HEK293 (cell line): ENCODE data around the gene MYO1D.

Source experiments
- BCL11B ChIP-seq: fragments of 450-650 bp; formaldehyde crosslinking; IDR thresholded peaks from 2 replicates; pipeline ENCODE4 v1.5.1; 2016; ENCODE audit warnings: low read depth, missing biosample characterization, missing genetic modification characterization
- HOXA7 ChIP-seq: sonication (generic); formaldehyde crosslinking; IDR thresholded peaks from 2 replicates; pipeline ENCODE4 v1.8.1; 2022; ENCODE audit warnings: missing genetic modification reagents, borderline replicate concordance
- MYNN ChIP-seq: fragments of 450-650 bp; formaldehyde crosslinking; IDR thresholded peaks from 2 replicates; pipeline ENCODE4 v1.5.1; 2016; ENCODE audit warnings: missing biosample characterization, missing genetic modification characterization, borderline replicate concordance
- YY1 ChIP-seq: fragments of 450-650 bp; formaldehyde crosslinking; IDR thresholded peaks from 2 replicates; pipeline ENCODE4 v1.5.1; 2018; ENCODE audit warnings: missing biosample characterization, missing genetic modification characterization
- ZBTB1 ChIP-seq: fragments of 450-650 bp; formaldehyde crosslinking; IDR thresholded peaks from 2 replicates; pipeline ENCODE4 v1.5.1; 2016; ENCODE audit warnings: missing biosample characterization, missing genetic modification characterization
- ZNF140 ChIP-seq: fragments of 450-650 bp; formaldehyde crosslinking; IDR thresholded peaks from 2 replicates; pipeline ENCODE4 v1.5.1; 2016; ENCODE audit warnings: missing biosample characterization, missing genetic modification characterization
- ZNF16 ChIP-seq: fragments of 450-650 bp; formaldehyde crosslinking; IDR thresholded peaks from 2 replicates; pipeline ENCODE4 v1.5.1; 2016; ENCODE audit warnings: low read depth, missing biosample characterization, missing genetic modification characterization
- ZNF24 ChIP-seq: fragments of 450-650 bp; formaldehyde crosslinking; IDR thresholded peaks from 2 replicates; pipeline ENCODE4 v1.5.1; 2016; ENCODE audit warnings: missing biosample characterization, missing genetic modification characterization
- ZNF292 ChIP-seq: fragments of 450-650 bp; formaldehyde crosslinking; IDR thresholded peaks from 2 replicates; pipeline ENCODE4 v1.5.1; 2016; ENCODE audit warnings: low read depth, missing biosample characterization, missing genetic modification characterization, borderline replicate concordance
- ZNF324 ChIP-seq: fragments of 450-650 bp; formaldehyde crosslinking; IDR thresholded peaks from 2 replicates; pipeline ENCODE4 v1.5.1; 2016; ENCODE audit warnings: missing biosample characterization, missing genetic modification characterization
- ZNF561 ChIP-seq: fragments of 450-650 bp; IDR thresholded peaks from 2 replicates; pipeline ENCODE4 v1.5.1; 2018; ENCODE audit warnings: missing biosample characterization, missing genetic modification characterization, borderline replicate concordance
- TF ChIP-seq, protein P1 (sequence below): fragments of 450-650 bp; formaldehyde crosslinking; IDR thresholded peaks from 2 replicates; pipeline ENCODE4 v1.5.1; 2016; ENCODE audit warnings: missing biosample characterization, missing genetic modification characterization
- TF ChIP-seq, protein P2 (sequence below): fragments of 450-650 bp; formaldehyde crosslinking; IDR thresholded peaks from 2 replicates; pipeline ENCODE4 v1.5.1; 2017; ENCODE audit warnings: missing biosample characterization, missing genetic modification characterization
- TF ChIP-seq, protein P3 (sequence below): fragments of 450-650 bp; formaldehyde crosslinking; optimal IDR thresholded peaks from 2 replicates; pipeline ENCODE3; 2016; ENCODE audit warnings: missing biosample characterization, mild to moderate bottlenecking, missing genetic modification characterization

DNA sequence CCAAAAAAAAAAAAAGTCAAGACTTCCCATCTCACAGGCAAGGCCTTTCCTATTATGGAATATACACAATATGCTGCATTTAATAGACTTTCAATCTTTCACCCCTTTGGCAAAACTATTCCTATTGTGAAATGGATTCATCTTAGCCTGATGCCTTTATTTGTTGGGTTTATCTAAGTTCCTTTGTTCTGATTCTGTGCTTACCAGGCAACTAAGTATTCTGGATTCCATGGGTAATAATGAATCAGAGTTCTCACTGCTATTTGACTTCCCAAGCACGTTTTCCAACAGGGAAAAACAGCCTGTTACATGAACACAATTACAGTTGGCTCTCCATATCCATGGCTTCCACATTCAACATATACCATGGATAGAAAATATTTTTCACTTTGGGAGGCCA, 135.5 kb downstream of the MYO1D start:
- TF ChIP-seq HOXA7 (CRISPR knock-in tag) (no peak), MYNN (tag by site-specific recombination) (no peak), ZNF292 (tag by site-specific recombination) (no peak), YY1 (tag by site-specific recombination) (no peak), ZNF16 (tag by site-specific recombination) (no peak), BCL11B (no peak), ZNF324 (no peak), ZBTB1 (no peak), ZNF561 (tag by site-specific recombination) (no peak), ZNF140 (tag by site-specific recombination) (no peak), ZNF24 (tag by site-specific recombination) (no peak)
- TF ChIP-seq, protein P1, sequence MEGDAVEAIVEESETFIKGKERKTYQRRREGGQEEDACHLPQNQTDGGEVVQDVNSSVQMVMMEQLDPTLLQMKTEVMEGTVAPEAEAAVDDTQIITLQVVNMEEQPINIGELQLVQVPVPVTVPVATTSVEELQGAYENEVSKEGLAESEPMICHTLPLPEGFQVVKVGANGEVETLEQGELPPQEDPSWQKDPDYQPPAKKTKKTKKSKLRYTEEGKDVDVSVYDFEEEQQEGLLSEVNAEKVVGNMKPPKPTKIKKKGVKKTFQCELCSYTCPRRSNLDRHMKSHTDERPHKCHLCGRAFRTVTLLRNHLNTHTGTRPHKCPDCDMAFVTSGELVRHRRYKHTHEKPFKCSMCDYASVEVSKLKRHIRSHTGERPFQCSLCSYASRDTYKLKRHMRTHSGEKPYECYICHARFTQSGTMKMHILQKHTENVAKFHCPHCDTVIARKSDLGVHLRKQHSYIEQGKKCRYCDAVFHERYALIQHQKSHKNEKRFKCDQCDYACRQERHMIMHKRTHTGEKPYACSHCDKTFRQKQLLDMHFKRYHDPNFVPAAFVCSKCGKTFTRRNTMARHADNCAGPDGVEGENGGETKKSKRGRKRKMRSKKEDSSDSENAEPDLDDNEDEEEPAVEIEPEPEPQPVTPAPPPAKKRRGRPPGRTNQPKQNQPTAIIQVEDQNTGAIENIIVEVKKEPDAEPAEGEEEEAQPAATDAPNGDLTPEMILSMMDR (tag by site-specific recombination) = no peak
- TF ChIP-seq, protein P2, sequence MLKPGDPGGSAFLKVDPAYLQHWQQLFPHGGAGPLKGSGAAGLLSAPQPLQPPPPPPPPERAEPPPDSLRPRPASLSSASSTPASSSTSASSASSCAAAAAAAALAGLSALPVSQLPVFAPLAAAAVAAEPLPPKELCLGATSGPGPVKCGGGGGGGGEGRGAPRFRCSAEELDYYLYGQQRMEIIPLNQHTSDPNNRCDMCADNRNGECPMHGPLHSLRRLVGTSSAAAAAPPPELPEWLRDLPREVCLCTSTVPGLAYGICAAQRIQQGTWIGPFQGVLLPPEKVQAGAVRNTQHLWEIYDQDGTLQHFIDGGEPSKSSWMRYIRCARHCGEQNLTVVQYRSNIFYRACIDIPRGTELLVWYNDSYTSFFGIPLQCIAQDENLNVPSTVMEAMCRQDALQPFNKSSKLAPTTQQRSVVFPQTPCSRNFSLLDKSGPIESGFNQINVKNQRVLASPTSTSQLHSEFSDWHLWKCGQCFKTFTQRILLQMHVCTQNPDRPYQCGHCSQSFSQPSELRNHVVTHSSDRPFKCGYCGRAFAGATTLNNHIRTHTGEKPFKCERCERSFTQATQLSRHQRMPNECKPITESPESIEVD (tag by site-specific recombination) = no peak
- TF ChIP-seq, protein P3, sequence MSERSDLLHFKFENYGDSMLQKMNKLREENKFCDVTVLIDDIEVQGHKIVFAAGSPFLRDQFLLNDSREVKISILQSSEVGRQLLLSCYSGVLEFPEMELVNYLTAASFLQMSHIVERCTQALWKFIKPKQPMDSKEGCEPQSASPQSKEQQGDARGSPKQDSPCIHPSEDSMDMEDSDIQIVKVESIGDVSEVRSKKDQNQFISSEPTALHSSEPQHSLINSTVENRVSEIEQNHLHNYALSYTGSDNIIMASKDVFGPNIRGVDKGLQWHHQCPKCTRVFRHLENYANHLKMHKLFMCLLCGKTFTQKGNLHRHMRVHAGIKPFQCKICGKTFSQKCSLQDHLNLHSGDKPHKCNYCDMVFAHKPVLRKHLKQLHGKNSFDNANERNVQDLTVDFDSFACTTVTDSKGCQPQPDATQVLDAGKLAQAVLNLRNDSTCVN (tag by site-specific recombination) = no peak
